ENCODE results near the gene PAX7.

Gene PAX7

GRCh38 chr1:18667333-18667732, 36.7 kb downstream of the PAX7 start:
- DNase-seq (ENCODE audit: extremely low read depth, insufficient read length): no peak
- H3K4me3 ChIP-seq (replicated peaks; ENCODE audit: low read depth, low read length): no peak overlapping the region
- H3K36me3 ChIP-seq (ENCODE audit: control insufficient read depth, insufficient read depth, low read length): no peaks in the 10 kb centered on the region
- H3K27me3 ChIP-seq (replicated peaks; ENCODE audit: control insufficient read depth, insufficient read depth, low read length): no peaks in the 10 kb centered on the region; the same call in none of the 2 replicates
- no peak for TF ChIP-seq CTCF (IDR thresholded peaks at IDR 0.05; ENCODE audit: insufficient read depth, low read length, poor library complexity, severe bottlenecking)

GRCh38 chr1:18668046-18668445, 37.4 kb downstream of the PAX7 start:
- Histone ChIP-seq H3K27me3 (replicated peaks; ENCODE audit: control insufficient read depth, insufficient read depth, low read length) (no peaks in the 10 kb centered on the region; the same call in none of the 2 replicates), H3K36me3 (ENCODE audit: control insufficient read depth, insufficient read depth, low read length) (no peaks in the 10 kb centered on the region), H3K4me3 (replicated peaks; ENCODE audit: low read depth, low read length) (no peak overlapping the region)
- no peak for TF ChIP-seq CTCF (IDR thresholded peaks at IDR 0.05; ENCODE audit: insufficient read depth, low read length, poor library complexity, severe bottlenecking)
- DNase-seq (ENCODE audit: extremely low read depth, insufficient read length): no peak

GRCh38 chr1:18668750-18669404, 38.2 kb downstream of the PAX7 start:
- H3K4me3 ChIP-seq (replicated peaks; ENCODE audit: low read depth, low read length): no peak overlapping the region
- no peaks in the 10 kb centered on the region; the same call in none of the 2 replicates for H3K27me3 ChIP-seq (replicated peaks; ENCODE audit: control insufficient read depth, insufficient read depth, low read length)
- no peak for DNase-seq (ENCODE audit: extremely low read depth, insufficient read length)
- H3K36me3 ChIP-seq (ENCODE audit: control insufficient read depth, insufficient read depth, low read length): no peaks in the 10 kb centered on the region
- TF ChIP-seq CTCF (IDR thresholded peaks at IDR 0.05; ENCODE audit: insufficient read depth, low read length, poor library complexity, severe bottlenecking): no peak

- no peak overlapping the region for H3K4me3 ChIP-seq (replicated peaks; ENCODE audit: low read depth, low read length)
- H3K27me3 ChIP-seq (replicated peaks; ENCODE audit: control insufficient read depth, insufficient read depth, low read length): peaks cover 3% of the 10 kb centered on the region
- no peaks in the 10 kb centered on the region for H3K36me3 ChIP-seq (ENCODE audit: control insufficient read depth, insufficient read depth, low read length)
- TF ChIP-seq CTCF (IDR thresholded peaks at IDR 0.05; ENCODE audit: insufficient read depth, low read length, poor library complexity, severe bottlenecking): no peak
- no peak for DNase-seq (ENCODE audit: extremely low read depth, insufficient read length)
These were observed 39.6 kb downstream of the PAX7 start for GRCh38 chr1:18670121-18670867.

- Histone ChIP-seq H3K27me3 (replicated peaks; ENCODE audit: control insufficient read depth, insufficient read depth, low read length) (peaks cover 3% of the 10 kb centered on the region), H3K4me3 (replicated peaks; ENCODE audit: low read depth, low read length) (no peak overlapping the region), H3K36me3 (ENCODE audit: control insufficient read depth, insufficient read depth, low read length) (no peaks in the 10 kb centered on the region)
- no peak for DNase-seq (ENCODE audit: extremely low read depth, insufficient read length)
- TF ChIP-seq CTCF (IDR thresholded peaks at IDR 0.05; ENCODE audit: insufficient read depth, low read length, poor library complexity, severe bottlenecking): no peak
These were observed 40.2 kb downstream of the PAX7 start for GRCh38 chr1:18670868-18671225.

Measured in GM06990 (cell line).